IPS-18c (cell line): ENCODE data around the gene PANX2.
"Not testable (repeated sequence)": the region's sequence is repeated elsewhere in the genome, so short reads cannot be mapped to it uniquely, and the experiment has no call there.

Experiments used
- H3K4me3 ChIP-seq: 2 replicates; pipeline ENCODE4 v1.7.0; 2013; ENCODE audit warnings: low read depth, mild to moderate bottlenecking, low read length, moderate library complexity; ENCODE audit not compliant: insufficient read depth
- H3K9me3 ChIP-seq: one replicate; pipeline ENCODE4 v1.6.1; 2013; ENCODE audit warnings: mild to moderate bottlenecking, low read length, moderate library complexity; ENCODE audit not compliant: control insufficient read depth, insufficient read depth

Gene PANX2

GRCh38 chr22:50165436-50166123 is 5.0 kb upstream of the PANX2 start:
- H3K4me3 ChIP-seq = no peak overlapping the region
- H3K9me3 ChIP-seq = peaks cover 2% of the 10 kb centered on the region

GRCh38 chr22:50167689-50168489 is 2.6 kb upstream of the PANX2 start:
- H3K9me3 ChIP-seq = peaks cover 2% of the 10 kb centered on the region

GRCh38 chr22:50168490-50169180 is 1.9 kb upstream of the PANX2 start:
- not testable (repeated sequence) for H3K4me3 ChIP-seq, H3K9me3 ChIP-seq

More at GRCh38 chr22:50167689-50168489, 2.6 kb upstream of the PANX2 start:
- H3K4me3 ChIP-seq = no peak overlapping the region

DNA sequence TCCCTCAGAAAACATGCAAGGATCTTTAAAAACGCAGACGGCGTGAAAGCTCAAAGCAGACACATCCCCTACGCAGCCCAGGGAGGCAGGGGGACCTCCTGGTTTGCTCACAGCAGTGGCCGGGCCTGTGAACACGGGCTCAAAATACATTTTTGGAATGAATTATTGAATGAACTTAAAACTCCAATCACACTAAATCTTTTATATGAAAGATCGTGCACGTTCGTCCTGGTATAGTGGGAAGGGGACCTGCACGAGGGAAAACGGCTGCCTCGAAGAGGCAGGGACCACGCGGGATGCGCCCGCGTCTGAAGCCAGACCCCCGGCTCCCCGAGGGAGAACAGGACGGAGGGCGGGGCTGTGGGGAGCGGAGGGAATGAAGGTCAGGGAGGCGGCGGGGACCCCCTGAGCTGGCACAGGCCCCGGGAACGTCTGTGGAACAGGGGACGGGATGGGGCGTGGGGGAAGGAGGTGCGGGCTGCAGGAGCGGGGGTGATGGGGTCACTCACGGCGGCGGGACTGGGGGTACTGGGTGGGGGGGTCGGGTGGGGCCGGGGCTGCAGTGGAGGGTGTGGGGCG is 1.3 kb upstream of the PANX2 start:
- peak overlapping the region; percentile 47 for H3K4me3 ChIP-seq
- peaks cover 2% of the 10 kb centered on the region for H3K9me3 ChIP-seq

GRCh38 chr22:50169774-50170341 is 673 bp upstream of the PANX2 start:
- peak overlapping the region; percentile 47; the same call in 1 of the 2 replicates for H3K4me3 ChIP-seq

DNA sequence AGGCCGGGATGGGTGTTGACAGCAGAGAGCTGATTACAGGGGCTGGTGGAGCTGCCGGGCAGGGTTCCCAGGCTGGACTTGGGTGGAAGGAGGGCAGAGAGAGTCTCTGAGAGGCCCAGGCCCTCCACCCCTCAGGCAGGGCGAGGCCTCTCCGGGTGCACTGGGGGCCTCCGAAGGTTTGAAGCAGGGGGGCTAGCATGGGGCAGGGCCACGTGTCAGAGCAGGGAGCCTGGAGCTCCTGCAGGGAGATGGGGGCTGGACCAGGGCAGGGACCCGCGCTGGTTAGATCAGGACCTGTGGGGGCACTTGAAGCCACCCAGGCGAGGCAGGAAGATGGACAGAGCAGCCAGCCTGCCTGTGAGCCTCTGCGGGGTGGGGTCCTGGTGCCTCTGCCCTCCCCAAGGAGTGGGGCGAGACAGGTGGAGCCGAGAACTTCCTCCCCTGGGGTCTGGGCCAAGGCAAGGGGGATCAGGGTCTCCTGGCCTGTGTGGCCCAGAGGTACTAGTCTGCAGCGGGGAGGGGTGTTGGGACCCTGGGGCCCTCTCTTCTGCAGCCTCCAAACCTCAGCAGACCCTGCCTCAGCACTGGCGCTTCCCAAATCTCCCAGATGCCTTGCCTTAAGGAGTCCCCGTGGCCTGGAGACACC is 911 bp downstream of the PANX2 start:
- Histone ChIP-seq H3K9me3 (peaks cover 2% of the 10 kb centered on the region), H3K4me3 (peak overlapping the region; percentile 68)

More at GRCh38 chr22:50169774-50170341, 673 bp upstream of the PANX2 start:
- peaks cover 2% of the 10 kb centered on the region for H3K9me3 ChIP-seq

GRCh38 chr22:50171965-50172421 is 1.5 kb downstream of the PANX2 start:
- Histone ChIP-seq H3K9me3 (peaks cover 2% of the 10 kb centered on the region), H3K4me3 (no peak overlapping the region)

DNA sequence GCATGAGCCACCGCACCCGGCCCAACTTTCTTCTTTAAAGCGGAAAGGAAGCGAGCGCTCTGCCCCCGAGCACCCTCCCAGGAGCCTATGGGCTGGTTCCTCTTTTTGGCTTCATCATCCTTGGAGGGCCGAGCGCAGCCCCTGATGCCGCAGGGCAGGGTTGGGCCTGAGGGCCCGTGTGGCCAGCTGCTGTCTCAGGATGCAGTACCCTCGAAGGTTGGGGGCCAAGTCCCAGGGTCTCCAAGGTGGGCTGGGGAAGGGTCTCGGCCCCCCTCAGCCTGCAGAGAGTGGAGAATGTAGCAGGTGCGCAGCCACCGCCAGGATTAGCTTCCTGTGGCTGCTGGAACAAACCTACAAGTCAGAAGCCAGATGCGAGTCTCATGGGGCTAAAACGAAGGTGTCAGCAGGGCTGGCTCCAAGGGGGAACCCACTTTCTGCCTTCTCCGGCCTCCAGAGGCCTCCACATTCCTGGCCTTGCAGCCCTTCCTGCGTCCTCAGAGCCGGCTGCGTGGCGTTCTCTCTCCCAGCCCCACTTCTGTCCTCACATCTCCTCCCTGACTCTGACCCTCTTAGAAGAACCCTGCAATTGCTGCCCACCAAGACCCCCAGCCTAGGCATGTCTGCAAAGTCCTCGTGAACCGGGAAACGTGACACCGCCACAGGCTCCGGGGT is 2.9 kb downstream of the PANX2 start:
- no peak overlapping the region for H3K4me3 ChIP-seq
- H3K9me3 ChIP-seq = no peaks in the 10 kb centered on the region

- H3K4me3 ChIP-seq = no peak overlapping the region
- no peaks in the 10 kb centered on the region for H3K9me3 ChIP-seq
These were observed 3.4 kb downstream of the PANX2 start for GRCh38 chr22:50173983-50174355.

- Histone ChIP-seq H3K9me3 (no peaks in the 10 kb centered on the region), H3K4me3 (no peak overlapping the region)
These were observed 4.1 kb downstream of the PANX2 start for GRCh38 chr22:50174382-50175190.

DNA sequence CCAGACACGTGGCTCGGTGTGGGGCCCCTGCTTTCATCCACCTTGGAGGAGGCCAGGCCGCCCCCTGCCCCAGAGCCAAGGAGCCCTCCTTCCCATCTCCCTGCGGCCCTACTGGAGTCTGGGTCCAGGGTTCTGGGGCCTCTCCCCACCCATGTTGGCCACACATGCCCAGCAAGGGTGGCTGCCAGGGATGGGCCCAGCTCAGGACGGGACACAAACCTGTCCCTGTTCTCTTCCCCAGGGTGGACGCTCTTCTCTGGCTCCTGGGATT is 4.6 kb downstream of the PANX2 start:
- no peaks in the 10 kb centered on the region for H3K9me3 ChIP-seq
- no peak overlapping the region for H3K4me3 ChIP-seq

DNA sequence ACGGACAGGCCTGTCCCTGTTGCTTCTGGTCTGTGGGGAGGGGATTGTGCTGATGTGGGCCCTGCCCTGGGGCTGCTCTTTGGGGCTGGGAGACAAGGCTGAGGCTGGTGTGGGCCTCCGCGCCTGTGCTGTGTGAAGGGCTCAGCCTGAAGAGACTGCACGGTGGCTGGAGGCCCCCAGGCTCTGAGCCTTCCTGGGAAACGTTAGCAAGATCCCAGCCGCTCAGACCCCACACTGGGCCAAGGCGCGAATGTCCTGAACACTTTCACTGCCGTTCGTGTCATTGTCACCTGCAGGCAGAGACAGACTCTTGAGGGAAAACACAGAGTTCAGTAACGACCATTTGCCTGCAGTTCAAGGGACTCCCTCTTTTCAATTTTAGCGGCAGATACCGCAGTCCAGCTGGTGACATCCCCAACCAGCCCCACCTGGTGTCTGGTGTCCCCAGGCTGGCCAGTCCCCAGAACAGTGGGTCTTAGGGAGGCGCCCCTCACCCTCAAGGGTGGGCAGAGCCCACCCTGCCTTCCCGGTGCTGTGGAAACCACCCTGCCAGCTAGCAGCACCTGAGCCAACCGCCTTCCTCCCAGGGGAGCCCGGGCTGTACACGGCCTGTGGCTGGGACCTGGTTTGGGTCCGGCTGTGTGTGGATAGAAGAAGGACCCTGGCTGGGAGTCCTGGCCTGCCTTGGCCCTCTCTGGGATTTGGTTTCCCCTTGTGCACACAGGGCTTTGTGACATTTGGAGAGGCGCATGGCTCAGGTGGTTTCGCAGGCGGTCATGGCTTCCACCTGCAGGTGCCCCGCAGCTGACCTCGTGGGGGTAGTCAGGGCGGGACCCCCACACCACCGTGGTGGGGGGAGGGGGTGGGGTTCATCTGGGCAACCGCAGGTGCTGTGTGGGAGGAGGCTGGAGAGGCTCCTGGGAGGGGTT is 5.7 kb downstream of the PANX2 start:
- no peak overlapping the region for H3K4me3 ChIP-seq

GRCh38 chr22:50176850-50177536 is 6.5 kb downstream of the PANX2 start:
- Histone ChIP-seq H3K9me3 (no peaks in the 10 kb centered on the region), H3K4me3 (no peak overlapping the region)

More for the DNA sequence above, 5.7 kb downstream of the PANX2 start:
- H3K9me3 ChIP-seq = no peaks in the 10 kb centered on the region
